CD4-positive, alpha-beta T cell treated with Interleukin-4 for 1 hour (primary cell): ENCODE measurements around the gene HELQ.

ENCODE experiments used
- DNase-seq, 2 donors: peaks; one replicate each; pipeline ENCODE4 v3.0.0-alpha.2; 2020 to 2022

Gene HELQ

GRCh38 chr4:83431200-83431599 is 24.4 kb downstream of the HELQ start:
- no peak for DNase-seq

- no peak for DNase-seq
These were observed 37.4 kb downstream of the HELQ start for GRCh38 chr4:83418211-83418610.

- no peak for DNase-seq
These were observed 38.1 kb downstream of the HELQ start for GRCh38 chr4:83417566-83417965.

- DNase-seq = no peak
These were observed 41.9 kb downstream of the HELQ start for GRCh38 chr4:83413676-83414075.

- no peak for DNase-seq
These were observed 46.7 kb downstream of the HELQ start for GRCh38 chr4:83408908-83409307.

GRCh38 chr4:83405844-83406816 is 49.5 kb downstream of the HELQ start:
- no peak for DNase-seq

- DNase-seq = peak in 1 of 2 donors; percentile 11
These were observed 57.5 kb downstream of the HELQ start for GRCh38 chr4:83398158-83398557.

GRCh38 chr4:83393908-83394307 is 61.7 kb downstream of the HELQ start:
- no peak for DNase-seq

- no peak for DNase-seq
These were observed 63.1 kb downstream of the HELQ start for GRCh38 chr4:83392562-83392961.

GRCh38 chr4:83390944-83391343 is 64.7 kb downstream of the HELQ start:
- no peak for DNase-seq

GRCh38 chr4:83389756-83390505 is 65.7 kb downstream of the HELQ start:
- DNase-seq = no peak

GRCh38 chr4:83389037-83389720 is 66.4 kb downstream of the HELQ start:
- no peak for DNase-seq

- peak; percentile 28 to 52 for DNase-seq
These were observed 67.3 kb downstream of the HELQ start for GRCh38 chr4:83388313-83388676.

GRCh38 chr4:83387476-83388312 is 67.9 kb downstream of the HELQ start:
- no peak for DNase-seq

GRCh38 chr4:83387012-83387411 is 68.6 kb downstream of the HELQ start:
- DNase-seq = no peak

GRCh38 chr4:83382850-83383249 is 72.8 kb downstream of the HELQ start:
- DNase-seq = peak in 1 of 2 donors; percentile 10

GRCh38 chr4:83381173-83381572 is 74.5 kb downstream of the HELQ start:
- DNase-seq = no peak

- DNase-seq = peak in 1 of 2 donors; percentile 31
These were observed 77.2 kb downstream of the HELQ start for GRCh38 chr4:83378419-83378818.

GRCh38 chr4:83372931-83373330 is 82.7 kb downstream of the HELQ start:
- no peak for DNase-seq

- no peak for DNase-seq
These were observed 83.7 kb downstream of the HELQ start for GRCh38 chr4:83371936-83372335.

- no peak for DNase-seq
These were observed 84.4 kb downstream of the HELQ start for GRCh38 chr4:83371235-83371634.

GRCh38 chr4:83370640-83370906 is 85.0 kb downstream of the HELQ start:
- DNase-seq = no peak
